Hepatocyte (in vitro differentiated cells): ENCODE data around the gene ADAMTS9.

Experiments used
- CTCF ChIP-seq: fragments of 200-600 bp; sonication (generic); IDR thresholded peaks from 2 replicates; pipeline ENCODE4 v1.5.1; 2016; ENCODE audit warnings: antibody characterized with exemption, mild to moderate bottlenecking; ENCODE audit not compliant: poor library complexity
- EZH2 ChIP-seq: fragments of 200-600 bp; sonication (generic); IDR thresholded peaks from 2 replicates; pipeline ENCODE4 v1.6.1; 2016; ENCODE audit warnings: antibody characterized with exemption, mild to moderate bottlenecking, borderline replicate concordance
- EZH2phosphoT487 ChIP-seq: fragments of 200-600 bp; sonication (generic); IDR thresholded peaks from one replicate; pipeline ENCODE4 v1.6.1; 2018; ENCODE audit warnings: antibody characterized with exemption, mild to moderate bottlenecking, low read depth, moderate library complexity; ENCODE audit not compliant: unreplicated experiment, severe bottlenecking

DNA sequence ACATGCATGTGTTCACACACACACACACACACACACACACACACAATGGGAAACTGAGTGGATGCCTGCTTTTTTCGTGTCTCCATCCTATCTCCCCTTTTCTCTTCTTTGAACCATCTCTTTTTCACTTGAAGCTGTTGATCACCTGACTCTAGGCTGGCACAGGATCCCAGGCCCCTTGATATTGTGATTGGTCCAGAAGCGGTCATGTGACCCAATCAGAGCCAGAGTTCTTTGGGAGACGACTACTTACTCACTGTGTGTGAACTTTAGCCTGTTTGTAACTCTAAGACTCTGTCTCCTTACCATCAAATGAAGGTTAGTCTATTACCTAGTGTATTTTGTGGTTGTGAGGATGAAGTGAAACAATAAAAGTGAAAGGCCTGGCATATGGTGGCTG is 172.9 kb downstream of the ADAMTS9 start:
- TF ChIP-seq CTCF (no peak), EZH2 (no peak), EZH2phosphoT487 (no peak)
